GM18868 (cell line): ENCODE data around the gene CCDC18.
"Not testable (repeated sequence)": the region's sequence is repeated elsewhere in the genome, so short reads cannot be mapped to it uniquely, and the experiment has no call there.

Experiments used
- ATAC-seq: cut with Tn5 transposase; IDR thresholded peaks from one replicate; pipeline ENCODE4 v1.9.1; 2021; ENCODE audit warnings: mild to moderate bottlenecking, moderate library complexity; ENCODE audit not compliant: unreplicated experiment

The CCDC18 gene

DNA sequence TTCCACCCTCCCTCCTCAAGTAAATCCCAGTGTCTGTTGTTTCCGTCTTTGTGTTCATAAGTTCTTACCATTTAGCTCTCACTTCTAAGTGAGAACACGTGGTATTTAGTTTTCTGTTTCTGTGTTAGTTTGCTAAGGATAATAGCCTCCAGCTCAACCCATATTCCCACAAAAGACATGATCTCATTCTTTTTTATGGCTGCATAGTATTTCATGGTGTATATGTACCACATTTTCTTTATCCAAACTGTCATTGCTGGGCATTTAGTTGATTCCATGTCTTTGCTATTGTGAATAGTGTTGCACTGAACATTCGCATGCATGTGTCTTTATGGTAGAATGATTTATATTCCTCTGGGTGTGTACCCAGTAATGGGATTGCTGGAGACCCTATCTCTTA lies 5.9 kb upstream of the CCDC18 start:
- ATAC-seq, result not testable (repeated sequence)

DNA sequence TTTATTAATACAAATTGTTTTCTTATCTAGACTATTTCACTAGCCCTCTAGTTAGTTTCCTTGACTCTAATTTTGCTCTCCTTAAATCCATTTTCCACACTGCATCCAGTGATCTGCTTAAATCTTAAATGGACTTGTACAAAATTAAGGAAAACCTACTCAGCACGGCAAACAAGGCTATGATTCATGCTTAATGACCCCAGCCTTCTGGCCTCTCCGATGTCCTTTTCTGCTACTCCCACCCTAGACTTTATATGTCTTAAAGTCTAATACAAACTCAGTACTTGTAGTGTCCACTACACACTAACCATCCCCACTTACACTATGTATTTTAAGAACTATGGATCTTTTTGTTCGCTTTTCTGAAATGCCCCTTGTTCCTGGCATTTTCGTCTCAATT lies 2.5 kb upstream of the CCDC18 start:
- no peak for ATAC-seq

GRCh38 chr1:93178418-93178817 lies 2.1 kb upstream of the CCDC18 start:
- no peak for ATAC-seq

GRCh38 chr1:93179886-93180722 lies 420 bp upstream of the CCDC18 start, which contains the start of gene TMED5:
Gene TMED5, minus strand, starts transcription at chr1:93180413. Its CDS starts 171 bp downstream, at chr1:93180242.
- ATAC-seq, result peak; percentile 86

DNA sequence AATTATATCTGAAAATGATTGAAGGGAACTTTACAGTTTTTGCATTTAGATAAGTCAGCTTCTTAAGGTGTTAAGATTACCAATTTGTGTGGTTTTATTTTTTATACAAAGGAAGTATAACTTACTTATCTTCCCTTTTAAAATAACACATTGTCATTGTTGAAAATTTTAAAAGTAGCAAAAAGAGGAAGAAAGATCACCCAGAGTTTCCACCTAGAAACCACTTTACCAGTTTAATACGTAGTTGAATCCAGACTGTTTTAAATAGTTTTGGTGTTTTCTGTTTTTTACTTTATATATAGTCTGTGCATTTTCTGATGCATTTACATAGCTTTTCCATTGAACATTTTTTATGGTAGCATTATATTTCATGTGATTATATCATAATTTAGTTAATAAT lies 6.1 kb downstream of the CCDC18 start:
- no peak for ATAC-seq

DNA sequence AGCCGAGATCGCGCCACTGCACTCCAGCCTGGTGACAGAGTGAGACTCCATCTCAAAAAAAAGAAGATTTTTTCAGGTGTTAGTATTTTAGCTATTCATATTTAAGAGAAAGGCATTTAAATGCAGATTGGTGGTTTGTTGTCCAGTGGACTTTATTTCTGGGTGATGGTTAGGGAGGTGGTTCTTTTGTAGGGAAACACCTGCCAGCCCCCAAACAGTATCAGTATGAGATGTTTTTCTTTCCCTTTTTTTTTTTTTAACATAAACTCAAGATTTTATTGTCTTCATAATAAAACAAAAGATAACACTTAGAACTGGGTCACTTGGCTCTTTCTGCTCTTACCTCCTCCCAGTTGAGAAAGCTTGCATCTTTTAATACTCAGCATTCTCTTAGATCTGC lies 9.9 kb downstream of the CCDC18 start:
- no peak for ATAC-seq

DNA sequence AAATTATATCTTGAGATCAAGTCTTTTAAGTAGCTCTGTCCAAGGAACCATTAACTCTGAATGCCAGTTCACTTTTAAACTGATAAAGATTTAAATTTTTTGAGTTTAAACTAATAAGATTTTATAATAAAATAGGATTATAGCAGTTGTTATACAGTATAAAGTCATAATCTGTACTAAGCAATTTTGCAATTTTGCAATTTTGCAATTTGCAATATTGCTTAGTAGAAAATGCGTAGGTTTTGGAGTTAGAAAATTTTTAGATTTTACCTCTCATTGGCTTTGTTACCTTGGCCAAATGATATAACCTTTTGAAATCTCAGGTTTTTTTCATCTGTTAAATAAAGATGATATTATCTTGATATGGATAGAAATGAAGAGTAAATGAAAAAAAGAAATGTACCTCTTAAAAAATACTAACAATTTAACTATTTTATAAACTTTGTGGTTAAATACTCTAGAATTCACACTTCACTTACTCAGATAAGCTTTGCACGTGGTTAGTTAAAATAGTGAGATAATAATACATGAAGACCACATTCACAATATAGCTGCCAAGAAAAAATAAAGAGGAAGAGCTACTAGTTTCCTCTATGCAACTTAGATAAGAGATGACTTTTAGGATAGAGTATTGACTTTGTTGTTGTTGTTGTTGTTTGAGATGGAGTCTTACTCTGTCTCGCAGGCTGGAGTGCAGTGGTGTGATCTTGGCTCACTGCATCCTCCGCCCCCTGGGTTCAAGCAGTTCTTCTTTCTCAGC lies 13.9 kb downstream of the CCDC18 start:
- no peak for ATAC-seq

DNA sequence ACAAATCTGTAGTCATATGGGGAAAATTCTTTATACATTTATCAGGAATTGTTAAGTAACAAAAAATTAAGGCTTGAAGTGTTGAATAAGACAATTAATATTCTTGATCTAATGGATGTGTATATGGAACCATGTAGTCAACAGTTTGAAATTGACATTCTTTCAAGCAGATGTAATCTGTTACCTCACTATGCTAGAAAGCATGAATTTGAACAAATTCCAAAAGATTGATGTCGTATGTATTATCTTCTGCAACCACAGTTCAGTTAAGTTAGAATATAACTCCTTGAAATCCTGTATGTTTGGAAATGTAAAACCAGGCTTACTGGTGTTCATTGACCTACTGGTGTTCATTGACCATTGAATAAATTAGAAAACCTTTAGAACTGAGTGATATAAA lies 16.1 kb downstream of the CCDC18 start:
- no peak for ATAC-seq

DNA sequence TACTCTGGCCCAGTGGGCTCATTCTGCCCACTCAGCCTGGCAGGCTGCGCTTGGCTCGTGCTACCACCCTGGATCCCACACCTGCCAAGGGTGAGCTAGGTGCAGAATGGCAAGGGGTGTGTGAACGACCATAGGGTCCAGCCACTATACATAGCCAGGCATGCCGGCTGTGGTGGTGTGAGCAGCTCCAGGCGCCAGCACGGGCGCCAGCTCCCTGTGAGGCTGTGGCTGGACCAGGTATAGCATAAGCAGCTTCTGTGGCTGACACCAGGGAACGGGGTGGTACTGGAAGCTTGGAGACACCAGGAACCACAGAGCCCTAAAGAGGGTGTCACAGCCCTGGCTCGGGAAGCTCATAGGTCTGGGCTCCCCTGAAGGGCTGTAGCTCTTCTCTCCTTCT lies 18.6 kb downstream of the CCDC18 start:
- no peak for ATAC-seq

DNA sequence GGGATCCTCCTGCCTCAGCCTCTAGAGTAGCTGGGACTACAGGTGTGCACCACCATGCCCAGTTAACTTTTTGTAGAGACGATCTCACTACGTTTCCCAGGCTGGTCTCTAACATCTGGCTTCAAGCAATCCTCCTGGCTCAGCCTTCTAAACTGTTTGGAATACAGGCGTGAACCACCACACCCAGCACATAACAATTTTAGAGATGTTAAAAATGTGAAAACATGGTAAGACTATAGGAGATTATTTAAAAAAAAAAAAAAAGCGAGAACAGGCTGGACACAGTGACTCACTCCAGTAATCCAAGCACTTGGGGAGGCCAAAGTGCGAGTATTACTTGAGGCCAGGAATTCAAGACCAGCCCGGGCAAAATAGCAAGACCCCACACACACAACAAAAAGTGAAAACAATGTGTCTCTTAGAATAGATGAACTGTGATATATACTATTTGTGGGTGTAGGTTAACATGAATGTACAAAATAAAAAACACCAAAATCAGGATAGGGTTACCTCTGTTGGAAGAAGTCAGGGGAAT lies 19.6 kb downstream of the CCDC18 start:
- ATAC-seq, result no peak

- ATAC-seq, result no peak
Observed at GRCh38 chr1:93200714-93201113, 20.2 kb downstream of the CCDC18 start.

DNA sequence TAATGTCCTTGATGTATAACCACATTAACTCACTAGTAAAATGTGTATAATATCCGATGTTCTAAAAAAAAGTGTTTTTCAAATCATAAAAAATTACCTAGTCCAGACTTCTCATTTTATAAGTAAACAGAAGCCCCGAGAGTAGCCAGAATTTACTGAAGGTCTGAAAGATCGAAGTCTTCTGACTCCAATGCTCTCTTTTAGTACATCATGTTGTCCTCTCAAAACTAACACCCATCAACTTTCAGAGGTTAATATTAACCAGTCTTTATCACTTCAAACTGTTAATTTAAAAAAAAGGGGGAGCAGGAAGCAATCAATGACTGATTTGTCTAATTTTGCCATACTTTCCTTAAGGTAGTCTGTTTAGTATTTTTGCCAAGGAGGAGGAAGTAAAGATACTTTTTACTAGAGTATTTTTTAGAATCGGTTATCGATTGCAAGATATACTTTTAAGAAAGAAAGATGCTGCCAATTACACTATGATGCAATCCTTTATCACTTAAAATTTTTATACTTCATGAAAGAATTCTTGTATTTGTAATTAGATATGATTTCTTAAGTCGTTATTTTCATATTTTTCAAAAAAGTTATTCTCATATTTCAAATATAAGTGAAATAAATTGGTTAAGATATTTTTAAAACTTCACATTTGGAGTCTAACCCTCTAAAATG lies 25.5 kb downstream of the CCDC18 start:
- ATAC-seq, result no peak

- no peak for ATAC-seq
Observed at GRCh38 chr1:93206567-93206954, 26.0 kb downstream of the CCDC18 start.

DNA sequence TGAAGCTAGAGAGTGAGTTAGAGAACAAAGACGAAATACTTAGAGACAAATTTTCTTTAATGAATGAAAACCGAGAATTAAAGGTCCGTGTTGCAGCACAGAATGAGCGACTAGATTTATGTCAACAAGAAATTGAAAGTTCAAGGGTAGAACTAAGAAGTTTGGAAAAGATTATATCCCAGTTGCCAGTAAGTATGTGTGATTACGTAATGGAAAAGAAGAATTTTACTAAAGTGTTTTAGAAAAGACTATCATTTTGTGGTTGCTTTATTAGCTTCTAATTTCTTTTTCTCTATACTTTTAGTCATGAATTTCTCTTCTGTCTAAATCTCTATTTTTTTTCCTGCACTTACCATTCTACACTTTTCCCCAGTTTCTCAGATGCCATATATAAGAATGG lies 26.7 kb downstream of the CCDC18 start:
- ATAC-seq, result no peak

GRCh38 chr1:93215322-93215721 lies 34.8 kb downstream of the CCDC18 start:
- ATAC-seq, result no peak

- ATAC-seq, result peak; percentile 65
Observed at GRCh38 chr1:93219443-93219842, 38.9 kb downstream of the CCDC18 start.

- not testable (repeated sequence) for ATAC-seq
Observed at GRCh38 chr1:93220716-93221115, 40.2 kb downstream of the CCDC18 start.

DNA sequence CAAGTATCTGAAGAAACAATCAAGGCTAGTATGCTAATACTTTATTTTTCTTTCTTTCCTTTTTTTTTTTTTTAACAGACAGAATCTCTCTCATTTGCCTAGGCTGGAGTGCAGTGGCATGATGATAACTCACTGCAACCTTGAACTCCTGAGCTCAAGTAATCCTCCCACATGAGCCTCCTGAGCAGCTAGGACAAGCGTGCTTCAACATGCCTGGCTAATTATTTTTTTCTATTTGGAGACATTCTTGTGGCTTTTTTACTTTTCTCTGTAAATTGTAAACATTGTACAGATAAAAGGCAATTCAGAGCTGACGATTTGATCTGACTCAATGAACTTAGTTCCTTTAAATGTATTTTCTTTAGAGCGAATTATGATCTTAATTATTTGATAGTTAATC lies 41.4 kb downstream of the CCDC18 start:
- no peak for ATAC-seq

DNA sequence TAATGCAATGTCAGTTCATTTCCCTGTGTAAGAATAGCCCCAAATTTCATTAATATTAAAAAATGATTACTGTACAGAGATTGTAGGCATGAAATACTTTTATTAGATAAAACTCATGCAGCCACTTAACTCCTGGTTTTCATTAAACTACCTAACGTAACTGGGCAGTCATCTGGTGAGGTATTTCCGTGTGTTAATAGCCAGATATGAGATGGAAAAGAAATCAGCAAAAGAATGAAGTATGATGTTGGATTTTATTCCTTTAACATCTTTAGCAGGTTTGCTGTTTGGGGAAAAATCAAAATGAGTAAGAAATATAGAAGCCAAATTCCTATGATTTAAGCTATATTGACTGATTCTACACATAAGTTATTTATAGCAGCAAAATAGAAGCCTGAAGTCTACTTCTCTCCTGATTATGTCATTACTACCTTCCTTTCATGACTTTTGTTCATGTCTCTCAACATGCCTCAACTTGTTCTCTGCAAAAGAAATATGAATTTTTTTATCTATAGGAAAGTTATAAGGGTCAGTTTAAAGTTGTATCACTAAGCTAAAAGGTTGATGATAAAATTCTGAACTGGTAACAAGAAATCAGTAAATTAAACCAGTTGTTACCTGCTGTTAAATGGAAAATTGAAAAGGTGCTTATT lies 42.6 kb downstream of the CCDC18 start:
- ATAC-seq, result no peak

DNA sequence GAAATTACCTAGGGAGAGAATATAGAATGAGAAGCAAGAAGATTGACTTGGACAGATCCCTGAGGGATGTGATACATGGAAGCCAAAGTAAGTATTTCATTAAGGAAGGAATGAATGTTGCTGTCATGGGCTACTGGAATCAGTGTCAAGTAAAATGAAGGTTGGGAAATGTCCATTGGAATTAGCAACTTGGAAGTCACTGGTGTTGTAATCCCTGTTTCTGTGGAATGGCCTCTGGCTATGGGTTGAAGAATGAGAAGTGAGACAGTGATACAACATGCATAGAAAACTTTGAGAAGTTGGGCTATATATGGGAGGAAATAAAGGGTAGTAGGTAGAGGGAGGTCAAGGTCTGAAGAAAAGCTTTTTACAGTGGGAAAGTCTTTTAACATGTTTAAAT lies 54.7 kb downstream of the CCDC18 start:
- ATAC-seq, result no peak

GRCh38 chr1:93237021-93237420 lies 56.5 kb downstream of the CCDC18 start:
- no peak for ATAC-seq
